Mesenchymal stem cell (in vitro differentiated cells and primary cell): Measurements from ENCODE around the gene EPC2.
A peak's percentile ranks its signal among the peaks of the same experiment; 100 is the strongest.
"Not testable (repeated sequence)": the region's sequence is repeated elsewhere in the genome, so short reads cannot be mapped to it uniquely, and the experiment has no call there.

Source experiments
- DNase-seq: peaks from one replicate; pipeline ENCODE4 v3.0.0-alpha.2; 2013
- H2AFZ ChIP-seq: one replicate; pipeline ENCODE4 v1.6.1; 2013; ENCODE audit warnings: low read depth, mild to moderate bottlenecking, control low read depth, inconsistent platforms, low read length, moderate library complexity
- H2AK5ac ChIP-seq: 2 replicates; pipeline ENCODE4 v1.6.1; 2013; ENCODE audit warnings: low read length, moderate library complexity, mild to moderate bottlenecking, inconsistent platforms; ENCODE audit not compliant: severe bottlenecking
- H2BK120ac ChIP-seq: one replicate; pipeline ENCODE4 v1.6.1; 2013; ENCODE audit warnings: low read depth, mild to moderate bottlenecking, inconsistent platforms, low read length, moderate library complexity
- H2BK12ac ChIP-seq, 2 experiments: one replicate each; pipeline ENCODE4 v1.6.1; 2013; ENCODE audit warnings: inconsistent platforms in 2 of 2, low read length in 2 of 2, mild to moderate bottlenecking in 2 of 2, moderate library complexity in 2 of 2, control low read depth in 1 of 2
- H2BK15ac ChIP-seq: one replicate; pipeline ENCODE4 v1.6.1; 2013; ENCODE audit warnings: mild to moderate bottlenecking, low read depth, inconsistent platforms; ENCODE audit not compliant: poor library complexity, severe bottlenecking
- H2BK5ac ChIP-seq: 2 replicates; pipeline ENCODE4 v1.6.1; 2013; ENCODE audit warnings: low read depth, mild to moderate bottlenecking, low read length, control low read depth, inconsistent platforms; ENCODE audit not compliant: poor library complexity, severe bottlenecking
- H3K14ac ChIP-seq, 2 experiments: one replicate each; pipeline ENCODE4 v1.6.1; 2013; ENCODE audit warnings: inconsistent platforms in 2 of 2, low read length in 2 of 2, control low read depth in 1 of 2, mild to moderate bottlenecking in 1 of 2, moderate library complexity in 1 of 2
- H3K18ac ChIP-seq, 2 experiments: one replicate each; pipeline ENCODE4 v1.6.1; 2013; ENCODE audit warnings: inconsistent platforms in 2 of 2, low read length in 2 of 2, control low read depth in 1 of 2, low read depth in 1 of 2, mild to moderate bottlenecking in 1 of 2
- H3K23ac ChIP-seq, 2 experiments: one replicate each; pipeline ENCODE4 v1.6.1; 2013; ENCODE audit warnings: inconsistent platforms in 2 of 2, low read length in 2 of 2, mild to moderate bottlenecking in 2 of 2, moderate library complexity in 2 of 2, control low read depth in 1 of 2
- H3K27ac ChIP-seq: 2 replicates; pipeline ENCODE4 v1.5.1; 2013; ENCODE audit warnings: mild to moderate bottlenecking, moderate library complexity, low read length, control low read depth, inconsistent platforms; ENCODE audit not compliant: poor library complexity, severe bottlenecking
- H3K27me3 ChIP-seq, 2 experiments: 2 replicates each; pipeline versions ENCODE4 v1.6.1 to v1.7.0; 2013; ENCODE audit warnings: low read length in 2 of 2, mild to moderate bottlenecking in 2 of 2, moderate library complexity in 2 of 2, control low read depth in 1 of 2, inconsistent platforms in 1 of 2; ENCODE audit not compliant: control insufficient read depth in 1 of 2, insufficient read depth in 1 of 2
- H3K36me3 ChIP-seq, 2 experiments: 2 replicates each; pipeline versions ENCODE4 v1.6.1 to v1.7.0; 2013; ENCODE audit warnings: low read length in 2 of 2, control low read depth in 1 of 2, inconsistent platforms in 1 of 2, low read depth in 1 of 2, mild to moderate bottlenecking in 1 of 2; ENCODE audit not compliant: insufficient read depth in 2 of 2, control insufficient read depth in 1 of 2
- H3K4ac ChIP-seq, 2 experiments: one replicate each; pipeline ENCODE4 v1.6.1; 2013; ENCODE audit warnings: inconsistent platforms in 2 of 2, low read length in 2 of 2, mild to moderate bottlenecking in 2 of 2, moderate library complexity in 2 of 2, control low read depth in 1 of 2, low read depth in 1 of 2
- H3K4me1 ChIP-seq: 2 replicates; pipeline ENCODE4 v1.6.1; 2013; ENCODE audit warnings: low read depth, low read length, control low read depth; ENCODE audit not compliant: control insufficient read depth, insufficient read depth
- H3K4me2 ChIP-seq: 2 replicates; pipeline ENCODE4 v1.6.1; 2013; ENCODE audit warnings: low read length, mild to moderate bottlenecking, inconsistent platforms; ENCODE audit not compliant: poor library complexity, severe bottlenecking
- H3K4me3 ChIP-seq, 2 experiments: 2 replicates each; pipeline versions ENCODE4 v1.5.1 to v1.7.0; 2013; ENCODE audit warnings: low read length in 2 of 2, mild to moderate bottlenecking in 2 of 2, control low read depth in 1 of 2, low read depth in 1 of 2; ENCODE audit not compliant: insufficient read depth in 1 of 2
- H3K79me1 ChIP-seq: replicated peaks from 2 replicates; pipeline ENCODE4 v1.6.1; 2013; ENCODE audit warnings: mild to moderate bottlenecking, control low read depth, low read length, inconsistent platforms; ENCODE audit not compliant: poor library complexity, severe bottlenecking
- H3K9ac ChIP-seq: 2 replicates; pipeline ENCODE4 v1.7.0; 2013; ENCODE audit warnings: mild to moderate bottlenecking, low read length, moderate library complexity
- H3K9me3 ChIP-seq: 2 replicates; pipeline ENCODE4 v1.7.0; 2013; ENCODE audit warnings: mild to moderate bottlenecking, low read length; ENCODE audit not compliant: control insufficient read depth
- H4K8ac ChIP-seq: one replicate; pipeline ENCODE4 v1.6.1; 2013; ENCODE audit warnings: inconsistent platforms, mild to moderate bottlenecking, low read length, moderate library complexity
- H4K91ac ChIP-seq: one replicate; pipeline ENCODE4 v1.6.1; 2013; ENCODE audit warnings: mild to moderate bottlenecking, low read length, inconsistent platforms
- WGBS: methylation state at CpG from one replicate; pipeline ENCODE4 v1.1.7; 2013; ENCODE audit warnings: mixed read lengths; 5-methylcytosine and 5-hydroxymethylcytosine counted together

The EPC2 gene

GRCh38 chr2:148770047-148770446 is 125.5 kb downstream of the EPC2 start:
- peaks cover 5 to 56% of the 10 kb centered on the region in 2 experiments for H3K36me3 ChIP-seq
- WGBS = 100% methylated on average over 4 of the region's 4 CpGs

DNA sequence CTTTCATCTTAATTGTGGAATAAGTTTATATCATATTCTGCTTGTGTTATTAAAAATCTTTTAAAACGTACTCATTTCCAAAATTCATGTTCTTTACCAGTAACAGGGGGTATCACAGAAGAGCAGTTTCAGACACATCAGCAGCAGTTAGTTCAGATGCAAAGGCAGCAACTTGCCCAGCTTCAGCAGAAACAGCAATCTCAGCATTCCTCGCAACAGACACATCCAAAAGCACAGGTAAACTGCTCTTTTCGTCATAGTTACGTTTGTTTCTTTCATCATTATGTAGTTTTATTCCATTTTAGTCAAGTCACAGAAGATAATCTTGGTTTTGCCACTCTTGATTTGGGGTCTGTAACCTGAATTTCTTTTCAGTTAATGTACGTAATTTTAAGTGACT is 137.0 kb downstream of the EPC2 start:
- no peak for DNase-seq
- no peak overlapping the region for H2BK15ac ChIP-seq
- no peak overlapping the region for H3K4ac ChIP-seq
- H3K79me1 ChIP-seq = peaks cover 6% of the 10 kb centered on the region
- no peak overlapping the region for H4K8ac ChIP-seq
- H3K27me3 ChIP-seq = no peaks in the 10 kb centered on the region
- H3K4me2 ChIP-seq = no peak overlapping the region
- no peak overlapping the region for H3K18ac ChIP-seq
- no peaks in the 10 kb centered on the region for H3K4me1 ChIP-seq
- no peak overlapping the region for H3K4me3 ChIP-seq
- no peaks in the 10 kb centered on the region for H3K9me3 ChIP-seq
- no peak overlapping the region for H2BK12ac ChIP-seq
- no peak overlapping the region for H2BK120ac ChIP-seq
- H3K36me3 ChIP-seq = peaks cover 10 to 49% of the 10 kb centered on the region in 2 experiments
- 100% methylated on average over 4 of the region's 5 CpGs for WGBS
- peak overlapping the region; percentile 1 for H4K91ac ChIP-seq
- H3K9ac ChIP-seq = no peak overlapping the region
- H2AFZ ChIP-seq = no peak overlapping the region
- no peak overlapping the region for H2AK5ac ChIP-seq
- no peak overlapping the region for H3K27ac ChIP-seq
- no peak overlapping the region for H2BK5ac ChIP-seq
- no peak overlapping the region for H3K14ac ChIP-seq
- no peak overlapping the region for H3K23ac ChIP-seq

More at GRCh38 chr2:148770047-148770446, 125.5 kb downstream of the EPC2 start:
- DNase-seq = no peak
- H2BK15ac ChIP-seq = no peak overlapping the region
- no peak overlapping the region for H4K91ac ChIP-seq
- H2AFZ ChIP-seq = no peak overlapping the region
- no peaks in the 10 kb centered on the region for H3K27me3 ChIP-seq
- H3K79me1 ChIP-seq = peaks cover 6% of the 10 kb centered on the region
- no peak overlapping the region for H3K9ac ChIP-seq
- no peak overlapping the region for H3K4me3 ChIP-seq
- H3K23ac ChIP-seq = no peak overlapping the region
- H2BK120ac ChIP-seq = no peak overlapping the region
- no peak overlapping the region for H2BK5ac ChIP-seq
- H3K4me2 ChIP-seq = no peak overlapping the region
- no peaks in the 10 kb centered on the region for H3K4me1 ChIP-seq
- H4K8ac ChIP-seq = no peak overlapping the region
- H3K18ac ChIP-seq = no peak overlapping the region
- no peak overlapping the region for H3K14ac ChIP-seq
- no peak overlapping the region for H2BK12ac ChIP-seq
- no peaks in the 10 kb centered on the region for H3K9me3 ChIP-seq
- no peak overlapping the region for H3K27ac ChIP-seq
- no peak overlapping the region for H2AK5ac ChIP-seq
- no peak overlapping the region for H3K4ac ChIP-seq

GRCh38 chr2:148789059-148789458 is 144.5 kb downstream of the EPC2 start:
- no peak overlapping the region for H4K8ac ChIP-seq

DNA sequence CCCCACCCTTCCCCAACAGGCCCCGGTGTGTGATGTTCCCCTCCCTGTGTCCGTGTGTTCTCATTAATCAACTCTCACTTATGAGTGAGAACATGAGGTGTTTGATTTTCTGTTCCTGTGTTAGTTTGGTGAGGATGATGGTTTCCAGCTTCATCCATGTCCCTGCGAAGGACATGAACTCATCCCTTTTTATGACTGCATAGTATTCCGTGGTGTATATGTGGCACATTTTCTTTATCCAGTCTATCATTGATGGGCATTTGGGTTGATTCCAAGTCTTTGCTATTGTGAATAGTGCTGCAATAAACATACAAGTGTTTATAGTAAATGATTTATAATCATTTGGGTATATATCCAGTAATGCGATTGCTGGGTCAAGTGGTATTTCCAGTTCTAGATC is 145.6 kb downstream of the EPC2 start:
- not testable (repeated sequence) for H2BK12ac ChIP-seq, H3K14ac ChIP-seq, H3K4me2 ChIP-seq, DNase-seq, H2BK120ac ChIP-seq, H3K4me3 ChIP-seq, H3K9ac ChIP-seq, H3K9me3 ChIP-seq, H2AK5ac ChIP-seq, H2BK15ac ChIP-seq, H2AFZ ChIP-seq, H3K4ac ChIP-seq, H2BK5ac ChIP-seq, H4K8ac ChIP-seq, H3K23ac ChIP-seq, H3K18ac ChIP-seq, H3K27me3 ChIP-seq, H3K4me1 ChIP-seq, H3K27ac ChIP-seq, H3K79me1 ChIP-seq, H4K91ac ChIP-seq
- H3K36me3 ChIP-seq = peaks cover 0 to 28% of the 10 kb centered on the region in 2 experiments
- 98% methylated on average over 3 of the region's 5 CpGs for WGBS

More at GRCh38 chr2:148789059-148789458, 144.5 kb downstream of the EPC2 start:
- Histone ChIP-seq H3K18ac (no peak overlapping the region), H3K23ac (no peak overlapping the region), H3K9me3 (no peaks in the 10 kb centered on the region), H3K4me1 (no peaks in the 10 kb centered on the region), H3K27ac (no peak overlapping the region), H3K4ac (no peak overlapping the region), H3K36me3 (peaks cover 4 to 39% of the 10 kb centered on the region in 2 experiments), H4K91ac (no peak overlapping the region), H2BK5ac (no peak overlapping the region), H2BK12ac (no peak overlapping the region), H2AFZ (no peak overlapping the region), H3K27me3 (no peaks in the 10 kb centered on the region), H2BK15ac (no peak overlapping the region), H3K79me1 (no peaks in the 10 kb centered on the region), H3K4me3 (no peak overlapping the region), H3K9ac (no peak overlapping the region), H3K4me2 (no peak overlapping the region), H2BK120ac (no peak overlapping the region), H2AK5ac (no peak overlapping the region), H3K14ac (no peak overlapping the region)
- no peak for DNase-seq
